GM10847 (cell line): ENCODE results near the gene FGFRL1.

Source experiments
- POLR2A ChIP-seq: IDR thresholded peaks from 2 replicates; pipeline ENCODE4 v1.6.1; 2011; ENCODE audit not compliant: insufficient read length; ENCODE audit errors: extremely low read depth

FGFRL1 gene

DNA sequence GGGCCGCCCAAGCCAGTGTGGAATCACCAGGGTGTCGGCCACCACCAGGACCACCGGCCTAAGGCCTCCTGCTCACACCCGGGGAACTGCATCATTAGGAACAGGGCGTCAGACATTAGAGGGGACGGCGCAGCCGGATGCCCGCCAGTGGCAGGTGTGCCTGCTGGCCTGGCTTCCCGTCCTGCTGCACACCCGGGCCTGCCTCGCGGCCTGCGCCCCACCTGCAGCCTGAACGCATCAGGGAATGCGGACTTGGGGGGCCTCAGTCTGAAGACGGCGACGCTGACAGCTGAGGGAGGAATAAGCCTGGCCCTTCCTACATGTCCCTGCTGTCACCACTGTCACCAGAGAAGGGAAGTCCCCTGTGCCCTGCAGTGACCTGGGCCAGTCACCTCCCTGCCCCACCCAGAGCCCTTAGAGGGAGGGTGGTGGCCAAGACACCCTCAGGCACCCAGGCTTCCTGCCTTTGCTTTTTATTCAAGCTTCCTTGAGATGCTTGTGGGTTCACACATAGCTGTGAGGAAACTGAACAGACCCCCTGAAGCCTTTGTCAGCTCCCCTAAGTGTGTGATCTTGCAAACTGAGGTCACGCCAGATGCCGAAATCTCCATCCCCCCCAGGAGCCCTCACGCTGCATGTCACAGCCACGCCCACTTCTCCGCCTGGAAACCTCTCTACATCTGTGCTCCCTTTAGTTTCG is 41.2 kb upstream of the FGFRL1 start:
- TF ChIP-seq POLR2A = no peak

DNA sequence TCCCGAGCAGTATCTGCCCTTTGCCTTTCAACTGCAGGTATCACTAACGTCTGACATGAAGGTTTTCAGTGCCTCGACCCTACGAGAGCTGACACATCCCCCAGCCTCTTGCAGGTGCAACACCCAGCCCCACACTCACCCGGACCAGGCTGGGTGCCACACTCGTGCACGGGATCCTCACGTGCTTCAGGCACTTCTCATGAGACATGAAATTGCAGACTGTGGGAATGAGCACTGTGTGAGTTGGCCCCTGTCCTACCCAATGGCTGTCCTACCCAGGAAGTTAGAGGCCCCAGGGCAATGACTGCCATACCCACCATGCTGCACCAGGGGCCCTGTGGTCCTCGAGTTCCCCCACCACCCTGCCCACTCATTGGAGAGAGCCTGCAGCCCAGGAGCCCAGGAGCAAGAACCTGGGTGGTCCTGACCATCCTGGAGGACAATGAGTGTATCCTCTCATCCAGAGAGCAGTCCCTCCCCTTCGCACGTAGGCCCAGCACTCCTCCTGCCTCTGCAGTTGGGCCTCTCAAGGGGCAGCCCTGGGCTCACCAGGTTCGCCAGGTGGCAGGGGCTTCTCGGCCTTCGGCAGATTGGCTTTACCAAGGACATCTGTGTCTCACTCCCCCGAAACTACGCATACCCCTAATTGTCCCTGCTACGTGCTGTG is 40.4 kb upstream of the FGFRL1 start:
- TF ChIP-seq POLR2A = no peak

DNA sequence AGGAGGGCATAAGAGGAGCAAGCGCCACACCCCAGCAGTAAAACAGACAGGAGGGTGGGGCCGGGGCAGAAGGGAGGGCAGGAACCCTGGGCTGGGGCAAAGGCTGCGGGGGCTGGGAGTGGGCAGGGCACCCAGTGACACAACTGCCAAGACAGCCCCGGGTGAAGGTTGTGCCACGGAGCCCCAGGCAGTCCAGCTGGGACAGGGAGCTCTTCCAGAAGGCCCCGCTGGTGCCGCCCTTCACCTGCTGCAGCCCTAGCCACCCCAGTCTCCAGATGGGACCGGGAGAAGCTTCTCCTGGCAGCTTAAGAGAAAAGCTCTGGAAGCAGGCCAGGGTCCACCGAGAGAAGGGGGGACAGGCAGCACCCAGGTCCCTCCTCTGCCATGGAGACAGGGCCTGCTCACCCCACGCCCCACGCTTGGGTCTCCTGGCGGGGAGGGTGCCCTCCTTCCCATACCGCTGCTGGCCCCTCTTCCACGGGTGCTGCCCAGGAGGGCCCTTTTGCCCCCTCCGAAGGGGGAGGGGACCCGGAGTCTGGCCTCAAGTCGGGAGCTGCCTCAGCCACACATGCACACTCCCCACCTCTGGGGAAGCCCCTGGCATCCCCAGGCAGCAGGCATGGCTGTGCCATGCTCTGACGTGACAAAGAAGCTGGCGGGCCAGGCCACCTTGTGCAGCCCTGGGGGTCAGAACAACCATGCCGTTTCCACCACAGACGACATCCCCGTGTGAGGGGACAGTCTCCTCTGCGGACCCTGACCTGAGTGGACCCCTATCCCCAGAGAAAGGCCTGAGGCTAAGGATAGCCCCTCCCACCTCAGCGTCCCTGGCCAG is 39.5 kb upstream of the FGFRL1 start:
- no peak for TF ChIP-seq POLR2A

DNA sequence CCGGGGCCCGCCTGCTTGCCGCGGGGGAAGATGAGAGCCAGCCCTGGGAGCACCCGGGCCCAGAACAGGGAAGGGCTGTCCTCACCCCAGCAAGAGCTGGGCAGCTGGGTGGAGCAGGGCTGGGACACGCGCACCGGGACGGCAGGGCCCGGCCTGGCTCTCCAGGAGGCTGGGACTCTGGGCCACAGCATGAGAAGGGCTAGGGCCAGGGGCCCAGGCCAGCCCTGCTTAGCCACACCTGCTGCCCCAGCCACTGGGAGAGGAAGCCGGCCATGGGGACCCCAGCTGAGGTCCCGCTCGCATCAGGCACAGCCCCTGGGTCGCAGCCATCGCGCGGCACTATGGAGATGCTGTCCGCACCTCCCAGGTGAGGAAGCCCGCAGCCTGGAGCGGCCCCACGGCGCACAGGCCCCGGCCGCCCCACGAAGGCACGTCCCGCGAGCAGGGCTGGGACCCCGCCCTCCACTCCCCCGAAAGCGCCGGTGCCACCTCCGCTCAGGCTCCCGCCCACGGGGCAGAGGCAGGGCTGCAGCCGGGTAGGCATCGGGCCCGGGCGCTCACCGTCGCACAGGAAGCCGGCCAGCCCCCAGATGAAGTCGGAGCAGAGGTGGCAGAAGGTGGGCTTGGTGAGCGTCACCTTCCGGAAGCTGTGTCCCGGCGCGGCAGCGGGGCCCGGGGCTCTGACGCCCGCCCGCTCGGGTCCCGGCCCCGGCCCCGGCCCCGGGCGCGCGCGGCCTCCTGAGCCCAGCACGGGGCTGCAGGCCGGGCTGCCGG is 38.6 kb upstream of the FGFRL1 start:
- no peak for TF ChIP-seq POLR2A

- peak; percentile 39 for TF ChIP-seq POLR2A
Observed at GRCh38 chr4:973431-974397, 37.7 kb upstream of the FGFRL1 start, which contains the start of gene DGKQ. TSS of gene DGKQ (minus strand) at chr4:973569. CDS start at chr4:973482, 87 bp downstream.

- TF ChIP-seq POLR2A = no peak
Observed at GRCh38 chr4:974668-975067, 36.8 kb upstream of the FGFRL1 start.

DNA sequence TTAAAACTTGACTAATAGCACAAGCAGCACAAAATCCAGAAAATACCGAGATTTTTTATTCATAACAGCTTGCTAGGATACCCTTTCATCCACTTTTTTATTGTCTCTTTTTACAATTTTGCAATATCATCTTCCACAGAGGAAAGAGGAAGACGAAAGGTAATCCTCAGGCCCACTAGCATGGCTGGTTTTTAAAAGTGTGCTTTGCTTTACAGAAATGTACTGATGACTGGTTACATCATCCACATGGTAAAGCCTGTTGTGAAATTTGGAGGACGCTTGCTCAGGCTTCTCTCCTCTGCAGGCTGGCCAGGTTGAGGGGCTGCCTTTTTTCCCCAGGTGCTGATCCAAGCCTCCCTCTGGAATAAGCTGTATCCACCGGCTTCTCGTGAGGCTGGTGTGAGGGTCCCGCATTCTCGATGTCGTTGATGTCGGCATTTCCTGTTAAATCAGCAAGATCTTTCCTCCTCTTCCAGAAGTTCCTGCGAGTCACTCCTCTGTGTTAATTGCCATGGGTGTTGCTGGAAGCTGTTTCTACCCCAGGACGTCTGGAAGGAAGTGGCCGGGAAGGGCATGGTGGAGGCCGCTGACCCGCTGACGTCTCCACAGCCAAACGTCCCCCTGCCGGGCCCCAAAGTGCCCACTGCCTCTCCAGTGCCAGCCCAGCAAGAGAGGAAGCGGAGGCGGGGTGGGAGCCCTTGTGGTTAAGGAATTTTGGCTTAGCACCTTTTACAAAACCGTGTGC is 32.3 kb upstream of the FGFRL1 start:
- no peak for TF ChIP-seq POLR2A

DNA sequence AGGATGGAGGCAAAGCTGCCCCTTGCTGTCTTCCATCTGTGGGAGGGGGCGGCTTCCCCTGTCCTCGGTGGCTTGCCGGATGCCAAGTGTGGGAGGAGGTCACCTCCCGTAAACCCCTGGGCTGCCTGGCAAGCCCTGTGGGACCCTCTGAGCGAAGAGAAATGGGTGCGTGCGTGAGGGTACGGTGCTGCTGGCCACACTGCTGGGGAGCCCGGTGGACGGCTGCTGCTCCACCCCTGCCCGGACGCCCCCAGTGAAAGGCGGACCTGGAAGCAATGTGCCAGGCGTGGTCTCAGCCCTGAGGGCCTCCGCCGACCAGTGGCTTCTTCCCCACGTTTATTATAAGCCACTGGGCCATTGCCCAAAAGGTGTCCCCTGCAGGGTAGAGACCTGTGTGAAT is 29.1 kb upstream of the FGFRL1 start:
- TF ChIP-seq POLR2A = no peak

- no peak for TF ChIP-seq POLR2A
Observed at GRCh38 chr4:982814-983213, 28.6 kb upstream of the FGFRL1 start.

- no peak for TF ChIP-seq POLR2A
Observed at GRCh38 chr4:984336-985054, 26.9 kb upstream of the FGFRL1 start.

GRCh38 chr4:985123-985830 is 26.1 kb upstream of the FGFRL1 start:
- no peak for TF ChIP-seq POLR2A

DNA sequence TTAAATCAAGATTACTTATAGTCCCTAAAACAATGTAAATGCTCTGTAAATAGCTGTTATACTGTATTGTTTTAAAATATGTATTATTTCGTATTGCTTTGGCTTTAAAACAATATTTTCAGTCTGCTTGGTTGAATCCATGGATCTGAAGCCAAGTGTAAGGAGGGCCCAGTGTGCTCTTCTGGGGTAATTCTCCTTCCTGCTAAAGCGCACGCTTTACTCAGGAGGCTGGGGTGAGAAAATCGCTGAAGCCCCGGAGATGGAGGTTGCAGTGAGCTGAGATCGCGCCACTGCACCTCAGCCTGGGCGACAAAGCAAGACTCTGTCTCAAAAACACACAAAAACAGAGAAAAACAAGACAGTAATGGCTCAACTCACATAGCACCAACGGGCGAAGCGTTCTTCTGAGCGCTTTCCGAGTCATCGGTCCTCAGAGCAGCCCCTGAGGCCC is 25.0 kb upstream of the FGFRL1 start:
- TF ChIP-seq POLR2A = no peak
